Measurements from ENCODE around the gene TMEM151B. TPM values are rescaled to one million over a fixed set of nuclear protein-coding genes. Genes with fewer than 3 reads are reported as not detected.

The TMEM151B gene
- total and polyA plus RNA-seq, 2 of the 13 experiments (the other 11 are each of a cell fraction or from before 2014, with no cell fraction given): not detected

DNA sequence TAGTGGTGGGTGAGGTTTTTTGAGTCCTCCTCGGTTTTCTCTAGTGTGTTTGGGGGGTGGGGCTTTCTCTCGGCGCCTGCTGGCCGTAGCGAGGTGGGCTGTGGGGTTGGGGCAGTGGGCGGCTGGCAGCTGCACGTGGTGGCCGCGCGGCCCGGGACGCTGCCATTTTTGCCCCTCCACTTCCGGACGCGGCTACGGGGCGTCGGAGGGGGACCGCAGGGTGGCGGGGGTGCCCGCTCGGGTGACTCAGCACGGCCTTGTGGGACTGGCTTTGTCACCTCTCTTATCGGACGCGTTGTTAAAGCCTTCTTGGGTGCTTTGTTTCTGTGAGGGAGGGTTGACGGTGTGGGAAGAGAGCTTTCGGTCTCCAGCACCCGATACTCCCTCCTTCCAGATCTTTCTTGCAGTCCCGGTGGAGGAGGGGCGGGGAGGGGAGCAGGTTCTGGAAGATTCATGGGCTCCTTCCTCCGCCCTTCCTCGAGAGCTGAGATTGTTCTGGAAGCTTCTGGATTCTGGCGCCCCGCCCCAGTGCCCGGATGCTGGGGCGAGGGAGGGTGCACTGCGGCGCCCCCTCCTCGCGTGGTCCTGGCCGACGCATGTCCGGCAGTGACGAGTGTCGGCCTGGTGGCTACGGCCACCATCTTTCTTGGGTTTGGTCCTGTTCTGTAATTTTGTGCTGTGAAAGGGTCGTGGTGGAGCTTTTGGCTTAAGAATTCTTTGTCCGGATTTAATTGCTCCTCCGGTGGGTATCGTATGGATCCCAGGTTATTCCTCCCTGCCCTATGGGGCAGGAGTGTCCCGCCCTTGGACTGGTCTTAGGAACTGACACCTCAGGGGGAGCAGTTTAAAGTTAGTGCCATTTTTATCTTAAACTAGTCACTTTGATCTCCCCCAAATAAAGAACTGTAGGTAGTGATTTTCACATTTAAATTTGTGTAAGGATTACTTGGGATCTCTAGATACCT, 22.6 kb upstream of the TMEM151B start (continued):
- no peak for TF ChIP-seq CHD2 (IDR thresholded peaks at IDR 0.05; ENCODE audit: low read depth, low read length)
- TF ChIP-seq ZNF10 (CRISPR knock-in tag; IDR thresholded peaks at IDR 0.05; ENCODE audit: borderline replicate concordance, low read depth): no peak
- no peak for TF ChIP-seq FLYWCH1 (CRISPR knock-in tag; IDR thresholded peaks at IDR 0.05)
- 0 out of 2 replicates have a peak, but pooled peaks have one; percentile 5 for TF ChIP-seq ZNF17 (CRISPR knock-in tag; IDR thresholded peaks at IDR 0.05)
- peak; percentile 8; the same call in 1 of the 2 replicates for TF ChIP-seq ZNF761 (CRISPR knock-in tag; conservative IDR thresholded peaks at IDR 0.05)
- TF ChIP-seq ZNF766 (CRISPR knock-in tag; IDR thresholded peaks at IDR 0.05; ENCODE audit: borderline replicate concordance): no peak
- TF ChIP-seq ZNF180 (CRISPR knock-in tag; IDR thresholded peaks at IDR 0.05; ENCODE audit: borderline replicate concordance, low read depth): no peak; the same call in 1 of the 2 replicates
- no peak; the same call in 1 of the 2 replicates for TF ChIP-seq IRF9 (CRISPR knock-in tag; IDR thresholded peaks at IDR 0.05; ENCODE audit: borderline replicate concordance)
- TF ChIP-seq, protein P1, sequence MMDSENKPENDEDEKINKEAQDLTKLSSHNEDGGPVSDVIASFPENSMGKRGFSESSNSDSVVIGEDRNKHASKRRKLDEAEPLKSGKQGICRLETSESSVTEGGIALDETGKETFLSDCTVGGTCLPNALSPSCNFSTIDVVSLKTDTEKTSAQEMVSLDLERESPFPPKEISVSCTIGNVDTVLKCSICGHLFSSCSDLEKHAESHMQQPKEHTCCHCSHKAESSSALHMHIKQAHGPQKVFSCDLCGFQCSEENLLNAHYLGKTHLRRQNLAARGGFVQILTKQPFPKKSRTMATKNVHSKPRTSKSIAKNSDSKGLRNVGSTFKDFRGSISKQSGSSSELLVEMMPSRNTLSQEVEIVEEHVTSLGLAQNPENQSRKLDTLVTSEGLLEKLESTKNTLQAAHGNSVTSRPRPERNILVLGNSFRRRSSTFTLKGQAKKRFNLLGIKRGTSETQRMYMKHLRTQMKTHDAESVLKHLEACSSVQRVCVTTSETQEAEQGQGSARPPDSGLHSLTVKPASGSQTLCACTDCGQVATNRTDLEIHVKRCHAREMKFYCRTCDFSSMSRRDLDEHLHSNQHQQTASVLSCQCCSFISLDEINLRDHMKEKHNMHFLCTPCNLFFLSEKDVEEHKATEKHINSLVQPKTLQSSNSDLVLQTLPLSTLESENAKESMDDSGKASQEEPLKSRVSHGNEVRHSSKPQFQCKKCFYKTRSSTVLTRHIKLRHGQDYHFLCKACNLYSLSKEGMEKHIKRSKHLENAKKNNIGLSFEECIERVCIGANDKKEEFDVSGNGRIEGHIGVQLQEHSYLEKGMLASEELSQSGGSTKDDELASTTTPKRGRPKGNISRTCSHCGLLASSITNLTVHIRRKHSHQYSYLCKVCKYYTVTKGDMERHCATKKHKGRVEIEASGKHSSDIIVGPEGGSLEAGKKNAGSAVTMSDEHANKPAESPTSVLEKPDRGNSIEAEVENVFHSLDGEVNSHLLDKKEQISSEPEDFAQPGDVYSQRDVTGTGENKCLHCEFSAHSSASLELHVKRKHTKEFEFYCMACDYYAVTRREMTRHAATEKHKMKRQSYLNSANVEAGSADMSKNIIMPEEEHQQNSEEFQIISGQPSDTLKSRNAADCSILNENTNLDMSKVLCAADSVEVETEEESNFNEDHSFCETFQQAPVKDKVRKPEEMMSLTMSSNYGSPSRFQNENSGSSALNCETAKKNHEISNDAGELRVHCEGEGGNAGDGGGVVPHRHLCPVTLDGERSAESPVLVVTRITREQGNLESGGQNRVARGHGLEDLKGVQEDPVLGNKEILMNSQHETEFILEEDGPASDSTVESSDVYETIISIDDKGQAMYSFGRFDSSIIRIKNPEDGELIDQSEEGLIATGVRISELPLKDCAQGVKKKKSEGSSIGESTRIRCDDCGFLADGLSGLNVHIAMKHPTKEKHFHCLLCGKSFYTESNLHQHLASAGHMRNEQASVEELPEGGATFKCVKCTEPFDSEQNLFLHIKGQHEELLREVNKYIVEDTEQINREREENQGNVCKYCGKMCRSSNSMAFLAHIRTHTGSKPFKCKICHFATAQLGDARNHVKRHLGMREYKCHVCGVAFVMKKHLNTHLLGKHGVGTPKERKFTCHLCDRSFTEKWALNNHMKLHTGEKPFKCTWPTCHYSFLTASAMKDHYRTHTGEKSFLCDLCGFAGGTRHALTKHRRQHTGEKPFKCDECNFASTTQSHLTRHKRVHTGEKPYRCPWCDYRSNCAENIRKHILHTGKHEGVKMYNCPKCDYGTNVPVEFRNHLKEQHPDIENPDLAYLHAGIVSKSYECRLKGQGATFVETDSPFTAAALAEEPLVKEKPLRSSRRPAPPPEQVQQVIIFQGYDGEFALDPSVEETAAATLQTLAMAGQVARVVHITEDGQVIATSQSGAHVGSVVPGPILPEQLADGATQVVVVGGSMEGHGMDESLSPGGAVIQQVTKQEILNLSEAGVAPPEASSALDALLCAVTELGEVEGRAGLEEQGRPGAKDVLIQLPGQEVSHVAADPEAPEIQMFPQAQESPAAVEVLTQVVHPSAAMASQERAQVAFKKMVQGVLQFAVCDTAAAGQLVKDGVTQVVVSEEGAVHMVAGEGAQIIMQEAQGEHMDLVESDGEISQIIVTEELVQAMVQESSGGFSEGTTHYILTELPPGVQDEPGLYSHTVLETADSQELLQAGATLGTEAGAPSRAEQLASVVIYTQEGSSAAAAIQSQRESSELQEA (CRISPR knock-in tag; IDR thresholded peaks at IDR 0.05; ENCODE audit: not compliant biosample characterization): no peak
- TF ChIP-seq ZNF331 (CRISPR knock-in tag; IDR thresholded peaks at IDR 0.05): no peak; the same call in 1 of the 2 replicates
- no peak for TF ChIP-seq TOE1 (CRISPR knock-in tag; IDR thresholded peaks at IDR 0.05)
- peak; percentile 77; the same call in 1 of the 2 replicates for TF ChIP-seq NFE2 (CRISPR knock-in tag; IDR thresholded peaks at IDR 0.05)
- TF ChIP-seq DNMT3B (CRISPR knock-in tag; conservative IDR thresholded peaks at IDR 0.05): no peak
- TF ChIP-seq, protein P2, sequence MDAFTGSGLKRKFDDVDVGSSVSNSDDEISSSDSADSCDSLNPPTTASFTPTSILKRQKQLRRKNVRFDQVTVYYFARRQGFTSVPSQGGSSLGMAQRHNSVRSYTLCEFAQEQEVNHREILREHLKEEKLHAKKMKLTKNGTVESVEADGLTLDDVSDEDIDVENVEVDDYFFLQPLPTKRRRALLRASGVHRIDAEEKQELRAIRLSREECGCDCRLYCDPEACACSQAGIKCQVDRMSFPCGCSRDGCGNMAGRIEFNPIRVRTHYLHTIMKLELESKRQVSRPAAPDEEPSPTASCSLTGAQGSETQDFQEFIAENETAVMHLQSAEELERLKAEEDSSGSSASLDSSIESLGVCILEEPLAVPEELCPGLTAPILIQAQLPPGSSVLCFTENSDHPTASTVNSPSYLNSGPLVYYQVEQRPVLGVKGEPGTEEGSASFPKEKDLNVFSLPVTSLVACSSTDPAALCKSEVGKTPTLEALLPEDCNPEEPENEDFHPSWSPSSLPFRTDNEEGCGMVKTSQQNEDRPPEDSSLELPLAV (CRISPR knock-in tag; conservative IDR thresholded peaks at IDR 0.05; ENCODE audit: low read depth): no peak
- TF ChIP-seq ZNF350 (CRISPR knock-in tag; IDR thresholded peaks at IDR 0.05; ENCODE audit: borderline replicate concordance, low read depth): no peak
- TF ChIP-seq CEBPB (IDR thresholded peaks at IDR 0.05; ENCODE audit: borderline replicate concordance, low read depth, low read length): no peak
- no peak for TF ChIP-seq RORA (CRISPR knock-in tag; IDR thresholded peaks at IDR 0.05)
- no peak; the same call in 1 of the 2 replicates for TF ChIP-seq ZFP90 (CRISPR knock-in tag; IDR thresholded peaks at IDR 0.05; ENCODE audit: borderline replicate concordance)

Measured in HepG2 (cell line).